22Rv1 (cell line): ENCODE data around the gene FOXA3.

ENCODE experiments used
- H3K27ac ChIP-seq: fragments of 450-650 bp; 2 replicates; pipeline ENCODE4 v1.5.1; 2017
- ZFX ChIP-seq: fragments of 450-650 bp; IDR thresholded peaks from 2 replicates; pipeline ENCODE4 v1.6.1; 2017; ENCODE audit warnings: antibody characterized with exemption, borderline replicate concordance
- TF ChIP-seq, protein P1 (sequence below): fragments of 450-650 bp; IDR thresholded peaks from 2 replicates; pipeline ENCODE4 v1.5.1; 2017; ENCODE audit warnings: mild to moderate bottlenecking

FOXA3 gene

DNA sequence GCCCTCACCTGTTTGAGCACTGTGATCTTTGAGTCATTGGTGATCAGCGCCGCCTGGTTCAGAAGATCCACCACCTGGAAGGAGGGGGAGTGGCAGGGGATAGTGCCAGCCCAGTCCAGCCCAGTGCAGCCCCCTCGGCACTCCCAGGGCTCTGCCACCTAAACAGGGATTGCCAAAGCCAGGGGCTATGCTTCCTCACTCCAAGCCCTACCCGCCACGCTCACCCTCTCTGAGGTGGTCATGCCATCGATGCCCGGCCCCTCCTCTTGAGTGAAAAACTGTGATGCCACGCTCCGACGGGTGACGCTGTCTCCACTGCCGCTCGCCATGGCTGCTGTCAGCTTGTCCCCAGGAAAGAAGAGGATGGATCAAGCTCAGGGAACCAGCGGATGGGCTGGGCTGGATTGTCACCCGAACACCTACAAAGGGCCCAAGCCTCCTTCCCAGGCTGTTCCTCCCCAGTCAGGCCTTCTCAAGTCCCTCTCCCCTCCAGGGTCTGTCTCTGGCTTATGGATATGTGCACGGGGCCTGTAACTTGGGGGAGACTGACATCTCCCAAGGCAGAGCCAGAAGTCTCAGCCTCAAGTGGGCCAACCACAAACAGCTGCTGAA, 9.9 kb upstream of the FOXA3 start:
- no peak overlapping the region for H3K27ac ChIP-seq
- TF ChIP-seq, protein P1, sequence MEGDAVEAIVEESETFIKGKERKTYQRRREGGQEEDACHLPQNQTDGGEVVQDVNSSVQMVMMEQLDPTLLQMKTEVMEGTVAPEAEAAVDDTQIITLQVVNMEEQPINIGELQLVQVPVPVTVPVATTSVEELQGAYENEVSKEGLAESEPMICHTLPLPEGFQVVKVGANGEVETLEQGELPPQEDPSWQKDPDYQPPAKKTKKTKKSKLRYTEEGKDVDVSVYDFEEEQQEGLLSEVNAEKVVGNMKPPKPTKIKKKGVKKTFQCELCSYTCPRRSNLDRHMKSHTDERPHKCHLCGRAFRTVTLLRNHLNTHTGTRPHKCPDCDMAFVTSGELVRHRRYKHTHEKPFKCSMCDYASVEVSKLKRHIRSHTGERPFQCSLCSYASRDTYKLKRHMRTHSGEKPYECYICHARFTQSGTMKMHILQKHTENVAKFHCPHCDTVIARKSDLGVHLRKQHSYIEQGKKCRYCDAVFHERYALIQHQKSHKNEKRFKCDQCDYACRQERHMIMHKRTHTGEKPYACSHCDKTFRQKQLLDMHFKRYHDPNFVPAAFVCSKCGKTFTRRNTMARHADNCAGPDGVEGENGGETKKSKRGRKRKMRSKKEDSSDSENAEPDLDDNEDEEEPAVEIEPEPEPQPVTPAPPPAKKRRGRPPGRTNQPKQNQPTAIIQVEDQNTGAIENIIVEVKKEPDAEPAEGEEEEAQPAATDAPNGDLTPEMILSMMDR = no peak
- no peak for TF ChIP-seq ZFX

DNA sequence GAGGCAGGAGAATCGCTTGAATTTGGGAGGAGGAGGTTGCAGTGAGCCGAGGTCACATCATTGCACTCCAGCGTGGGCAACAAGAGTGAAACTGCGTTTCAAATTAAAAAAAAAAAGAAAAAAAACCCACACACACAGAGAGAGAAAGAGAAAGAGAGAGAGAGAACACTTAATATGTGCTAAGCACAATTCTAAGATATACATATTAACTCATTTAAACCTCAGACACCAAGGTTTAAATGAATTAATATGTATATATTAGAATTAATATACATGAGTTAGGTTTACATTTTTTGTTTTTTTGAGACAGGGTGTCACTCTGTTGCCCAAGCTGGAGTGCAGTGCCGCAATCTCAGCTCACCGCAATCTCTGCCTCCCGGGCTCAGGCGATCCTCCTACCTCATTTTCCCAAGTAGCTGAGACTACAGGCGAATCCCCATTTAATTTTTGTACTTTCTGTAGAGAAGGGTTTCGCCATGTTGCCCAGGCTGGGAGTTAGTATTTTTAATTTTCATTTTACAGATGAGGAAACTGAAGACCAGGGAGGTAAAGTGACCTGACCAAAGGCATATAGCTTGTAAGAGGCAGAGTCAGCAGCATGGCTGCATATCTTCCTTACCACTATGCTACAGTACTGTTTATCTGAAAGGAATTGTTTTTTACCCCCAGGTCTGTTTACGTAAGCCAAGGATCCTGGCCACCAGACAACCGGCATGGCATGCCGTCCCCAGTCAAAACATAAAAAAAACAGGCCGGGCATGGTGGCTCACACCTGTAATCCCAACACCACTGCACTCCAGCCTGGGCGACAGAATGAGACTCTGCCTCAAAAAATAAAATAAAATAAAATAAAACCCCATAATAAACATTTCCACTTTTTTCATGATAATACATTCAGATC, 3.5 kb upstream of the FOXA3 start:
- TF ChIP-seq, protein P1 = no peak
- TF ChIP-seq ZFX = no peak
- H3K27ac ChIP-seq = peak overlapping the region; percentile 88

DNA sequence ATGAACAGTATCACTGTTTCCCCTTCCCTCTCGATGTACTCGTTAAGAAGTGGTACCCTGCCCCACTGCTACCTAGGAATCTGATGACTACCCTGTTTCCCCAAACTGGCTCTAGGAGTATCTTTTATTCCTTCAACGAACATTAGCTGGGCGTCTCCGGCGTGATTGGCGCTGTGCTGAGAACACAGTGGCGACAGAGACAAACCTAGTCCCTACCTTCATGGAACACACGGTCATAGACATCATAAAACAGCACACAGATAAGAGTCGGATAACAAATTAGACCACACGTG, 1.9 kb upstream of the FOXA3 start:
- H3K27ac ChIP-seq = peak overlapping the region; percentile 88
- TF ChIP-seq ZFX = no peak
- TF ChIP-seq, protein P1 = no peak

DNA sequence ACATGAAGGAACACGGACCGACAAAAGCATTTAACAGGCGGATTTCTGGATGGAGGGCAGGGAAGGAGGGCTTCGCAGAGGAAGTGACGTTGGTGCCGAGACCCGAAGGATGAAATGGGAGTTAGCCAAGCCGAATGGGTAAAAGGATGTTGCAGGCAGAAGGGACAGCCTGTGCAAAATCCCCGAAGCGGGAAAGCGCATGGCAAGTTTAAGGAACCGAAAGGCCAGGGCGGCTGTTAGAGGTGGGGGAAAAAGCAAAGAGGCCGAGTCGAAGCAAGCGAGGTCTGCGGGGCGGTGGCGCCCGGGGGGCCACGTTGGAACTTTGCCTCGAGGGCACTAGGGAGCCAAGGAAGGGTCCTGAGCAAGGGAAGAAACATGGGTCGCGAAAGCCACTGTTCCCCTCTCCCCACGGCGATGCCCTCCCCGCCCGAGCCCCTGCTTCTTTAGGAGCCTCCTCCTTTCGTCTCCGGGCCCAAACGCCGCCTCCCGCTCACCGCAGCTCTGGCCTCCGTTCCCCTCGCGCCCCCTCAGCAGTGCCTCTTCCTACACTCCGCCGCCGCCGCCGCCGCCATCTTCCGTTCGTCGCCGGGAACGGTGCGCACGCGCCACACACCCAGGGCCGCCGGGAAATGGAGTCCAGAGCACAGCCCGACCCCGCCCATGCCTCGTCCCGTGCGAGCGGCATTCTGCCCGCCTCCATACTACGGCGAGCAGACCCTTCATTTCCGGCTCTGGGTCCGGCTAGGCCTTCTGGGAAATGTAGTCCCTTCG, 1.4 kb upstream of the FOXA3 start, which contains the start of gene SYMPK:
TSS of gene SYMPK (minus strand) at position 584 of the 771 bp plus-strand sequence. CDS start 8,652 bp downstream, outside the sequence.
- H3K27ac ChIP-seq = peak within 1 kb of the TSS; percentile 88
- TF ChIP-seq, protein P1 = no peak
- TF ChIP-seq ZFX = no peak

DNA sequence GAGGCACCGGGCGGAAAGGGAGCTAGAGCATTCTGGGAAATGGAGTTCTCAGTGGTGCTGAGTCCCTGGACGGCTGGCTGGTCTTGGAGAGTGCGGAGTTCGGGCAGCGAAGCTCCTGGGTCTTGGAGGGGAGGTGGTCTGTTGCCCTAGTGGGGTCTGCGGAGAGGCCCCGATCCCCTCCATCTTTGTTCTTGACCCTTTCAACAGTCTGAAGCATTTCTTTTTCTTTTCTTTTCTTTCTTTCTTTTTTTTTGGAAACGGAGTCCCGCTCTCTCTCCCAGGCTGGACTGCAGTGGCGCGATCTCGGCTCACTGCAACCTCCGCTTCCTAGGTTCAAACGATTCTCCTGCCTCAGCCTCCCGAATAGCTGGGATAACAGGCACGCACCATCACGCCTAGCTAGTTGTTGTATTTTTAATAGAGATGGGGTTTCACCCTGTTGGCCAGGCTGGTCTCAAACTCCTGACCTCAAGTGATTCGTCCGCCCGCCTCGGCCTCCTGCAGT, 739 bp upstream of the FOXA3 start:
- H3K27ac ChIP-seq = peak overlapping the region; percentile 88
- TF ChIP-seq ZFX = no peak
- TF ChIP-seq, protein P1 = no peak

DNA sequence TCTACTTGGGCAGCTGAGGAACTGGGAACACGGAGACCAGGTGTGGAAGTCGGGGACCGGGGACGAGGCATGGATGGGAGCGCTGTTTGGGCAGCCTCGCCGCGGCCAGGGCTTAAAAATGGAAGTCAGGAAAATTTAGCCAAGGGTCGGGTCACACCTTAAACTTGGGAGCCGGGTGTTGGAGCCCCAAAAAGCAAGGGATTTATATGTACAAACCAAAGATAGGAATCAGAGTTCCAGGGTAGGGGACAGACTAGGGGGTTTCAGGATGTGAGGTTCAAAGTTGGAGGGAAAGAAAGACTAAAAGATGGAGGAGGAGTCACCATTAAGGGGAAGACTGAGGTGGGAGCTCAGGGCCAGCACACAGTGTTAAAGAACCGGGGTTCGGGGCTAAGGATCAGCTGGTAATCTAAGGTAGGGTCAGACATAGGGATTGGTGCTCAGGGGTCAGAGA, 530 bp downstream of the FOXA3 start:
- TF ChIP-seq ZFX = no peak
- TF ChIP-seq, protein P1 = no peak
- H3K27ac ChIP-seq = no peak overlapping the region
